HG03342 (cell line): ENCODE results near the gene RNASE9.
"Not testable (repeated sequence)": the region's sequence is repeated elsewhere in the genome, so short reads cannot be mapped to it uniquely, and the experiment has no call there.

Experiments
- ATAC-seq: cut with Tn5 transposase; IDR thresholded peaks from one replicate; pipeline ENCODE4 v1.9.1; 2021; ENCODE audit warnings: mild to moderate bottlenecking, moderate library complexity; ENCODE audit not compliant: unreplicated experiment

The RNASE9 gene

DNA sequence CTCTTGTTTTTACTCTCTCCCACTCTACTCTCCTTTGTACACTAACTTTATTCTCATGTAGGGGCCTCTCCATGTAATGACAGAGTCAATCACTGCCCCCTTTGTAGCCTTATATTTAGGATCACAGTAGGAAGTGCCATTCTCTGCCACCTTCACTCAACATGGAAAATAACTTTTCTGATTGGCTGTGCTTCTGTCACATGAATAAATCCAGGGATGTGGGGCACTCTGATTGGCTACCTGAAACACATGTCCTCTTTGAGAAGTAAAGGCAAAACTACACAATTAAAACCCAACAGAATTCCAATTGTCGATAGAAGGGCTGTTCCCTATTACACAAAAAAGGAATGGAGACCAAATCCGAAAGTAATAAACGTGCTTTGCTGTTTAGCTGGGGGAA is at the start of gene RNASE9:
RNASE9 (minus strand) TSS at position 87 of the 400 bp plus-strand sequence.
- no peak for ATAC-seq

DNA sequence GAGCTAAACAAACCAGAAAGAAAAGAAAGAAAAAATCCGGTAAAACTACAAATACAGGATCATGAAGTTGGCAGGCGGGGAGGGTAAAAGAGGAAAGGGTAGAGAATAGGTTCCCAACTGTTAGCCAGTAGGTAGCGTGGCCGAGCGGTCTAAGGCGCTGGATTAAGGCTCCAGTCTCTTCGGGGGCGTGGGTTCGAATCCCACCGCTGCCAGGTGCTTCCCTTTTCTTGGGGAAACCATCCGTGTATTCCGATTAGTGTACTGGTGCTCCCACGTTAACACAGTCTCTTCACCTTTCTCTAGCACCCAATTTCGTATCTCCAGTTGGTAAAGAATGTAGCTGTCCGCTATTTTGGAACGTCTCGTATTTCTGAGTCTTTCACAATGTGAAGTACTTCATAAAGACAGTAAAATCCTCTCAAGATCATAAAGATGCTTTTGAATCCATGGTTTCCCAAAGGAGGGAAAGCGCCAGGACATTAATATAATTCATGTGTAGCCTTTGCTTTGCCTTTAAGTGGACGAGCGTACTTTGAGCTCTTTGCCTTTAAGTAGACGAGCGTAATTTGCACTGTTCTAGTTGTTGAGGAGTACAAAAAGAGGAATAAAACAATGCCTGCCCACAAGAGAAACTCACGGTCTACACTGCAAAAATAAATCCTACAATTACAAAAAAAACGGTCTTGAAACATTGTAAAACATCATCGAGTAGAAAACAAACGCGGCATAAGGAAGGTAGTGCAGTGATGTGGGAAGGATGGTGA is 49.3 kb upstream of the RNASE9 start:
- no peak for ATAC-seq

DNA sequence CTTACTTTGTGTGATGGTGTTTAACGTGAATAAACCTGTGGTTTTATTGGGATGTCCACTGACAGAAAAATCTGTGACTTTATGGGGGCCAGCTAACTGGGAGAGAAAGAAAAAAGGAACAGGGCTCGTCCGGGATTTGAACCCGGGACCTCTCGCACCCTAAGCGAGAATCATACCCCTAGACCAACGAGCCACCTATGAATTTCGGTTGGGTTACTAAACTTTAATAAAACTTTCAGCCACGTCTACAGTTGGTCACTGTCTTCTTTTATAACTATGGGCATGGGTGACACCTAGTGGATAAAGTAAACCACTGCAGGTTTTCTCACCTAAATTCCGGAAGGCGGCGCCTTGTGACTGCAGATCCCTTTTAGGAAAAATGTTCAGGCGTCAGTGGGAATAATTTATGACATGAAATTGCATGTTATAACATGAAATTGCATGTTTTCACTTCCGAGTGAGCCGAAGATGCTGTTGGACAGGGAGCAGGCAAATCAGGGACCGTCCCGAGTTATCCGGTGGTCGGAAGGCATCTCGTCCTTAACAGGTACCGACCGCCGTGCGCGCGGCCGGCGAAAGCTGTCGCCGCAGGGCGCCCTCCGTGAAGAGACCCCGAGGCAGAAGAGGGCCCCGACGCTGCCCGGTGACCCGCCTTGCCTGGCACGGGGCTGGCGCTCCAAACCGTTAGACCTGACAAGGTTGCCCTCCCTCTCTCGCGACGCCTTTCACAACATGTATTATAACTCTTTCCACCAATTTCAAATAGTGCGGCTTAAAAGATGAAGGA is 48.6 kb upstream of the RNASE9 start:
- no peak for ATAC-seq

DNA sequence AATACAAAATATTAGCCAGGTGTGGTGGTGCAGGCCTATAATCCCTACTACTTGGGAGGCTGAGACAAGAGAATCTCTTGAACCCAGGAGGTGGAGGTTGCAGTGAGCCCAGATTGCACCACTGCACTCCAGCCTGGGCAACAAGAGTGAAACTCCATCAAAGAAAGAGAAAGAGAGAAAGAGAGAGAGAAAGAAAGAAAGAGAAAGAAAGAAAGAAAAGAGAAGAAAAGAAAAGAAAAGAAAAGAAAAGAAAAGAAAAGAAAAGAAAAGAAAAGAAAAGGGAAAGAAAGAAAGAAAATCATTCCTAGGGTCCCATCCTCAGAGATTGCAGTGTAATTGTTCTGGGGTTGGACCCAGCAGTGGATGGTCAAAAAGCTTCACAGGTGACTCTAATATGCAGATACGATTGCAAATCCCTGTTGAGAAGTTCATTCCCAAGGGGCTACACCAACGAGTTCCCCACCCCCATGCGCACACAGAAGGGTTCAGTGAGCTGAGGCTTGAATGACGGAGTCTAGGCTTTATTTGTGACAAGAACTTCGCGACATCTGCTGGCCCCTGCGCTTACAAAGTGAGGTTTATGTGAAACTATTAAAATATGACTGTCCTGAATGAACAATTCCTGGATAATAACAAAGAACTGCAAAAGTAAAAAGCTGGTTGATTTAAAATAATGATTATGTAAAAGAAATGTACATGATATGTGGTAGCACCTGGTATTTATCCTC is 47.7 kb upstream of the RNASE9 start:
- no peak for ATAC-seq

DNA sequence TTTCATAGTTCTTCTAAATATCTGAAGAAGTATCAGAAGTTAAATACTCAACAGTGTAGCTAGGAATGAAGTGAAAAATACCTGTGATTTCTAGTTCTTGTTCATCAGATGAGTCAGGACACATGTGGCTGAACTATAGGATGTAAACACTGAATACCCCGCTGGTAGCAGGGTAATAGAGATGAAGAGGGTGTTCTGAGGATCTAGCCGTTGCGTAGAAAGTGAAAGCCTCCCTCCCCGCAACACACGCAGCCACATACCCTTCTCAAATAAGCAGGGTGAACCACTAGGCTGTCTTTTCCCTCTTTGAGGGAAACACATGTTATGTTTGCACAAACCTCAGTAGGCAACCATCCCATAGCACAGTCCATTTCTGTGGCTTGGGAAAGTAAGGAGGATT is 46.8 kb upstream of the RNASE9 start:
- no peak for ATAC-seq

DNA sequence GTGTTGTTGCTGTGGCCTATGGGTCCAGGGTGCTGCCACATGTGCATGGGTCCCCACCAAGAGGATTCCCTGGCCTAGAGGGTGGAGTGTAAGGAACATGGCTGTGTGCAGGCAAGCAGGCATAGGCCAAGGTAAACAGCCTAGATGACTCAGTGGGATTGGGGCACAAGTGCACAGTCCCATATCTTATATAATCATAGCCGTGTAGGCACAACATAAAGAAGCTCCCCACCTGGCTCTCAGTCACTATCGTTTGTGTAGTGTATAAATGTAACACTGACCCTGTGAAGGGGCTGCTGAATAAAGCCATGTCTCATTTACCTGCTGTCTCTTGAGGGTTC is 46.0 kb upstream of the RNASE9 start:
- ATAC-seq = no peak

DNA sequence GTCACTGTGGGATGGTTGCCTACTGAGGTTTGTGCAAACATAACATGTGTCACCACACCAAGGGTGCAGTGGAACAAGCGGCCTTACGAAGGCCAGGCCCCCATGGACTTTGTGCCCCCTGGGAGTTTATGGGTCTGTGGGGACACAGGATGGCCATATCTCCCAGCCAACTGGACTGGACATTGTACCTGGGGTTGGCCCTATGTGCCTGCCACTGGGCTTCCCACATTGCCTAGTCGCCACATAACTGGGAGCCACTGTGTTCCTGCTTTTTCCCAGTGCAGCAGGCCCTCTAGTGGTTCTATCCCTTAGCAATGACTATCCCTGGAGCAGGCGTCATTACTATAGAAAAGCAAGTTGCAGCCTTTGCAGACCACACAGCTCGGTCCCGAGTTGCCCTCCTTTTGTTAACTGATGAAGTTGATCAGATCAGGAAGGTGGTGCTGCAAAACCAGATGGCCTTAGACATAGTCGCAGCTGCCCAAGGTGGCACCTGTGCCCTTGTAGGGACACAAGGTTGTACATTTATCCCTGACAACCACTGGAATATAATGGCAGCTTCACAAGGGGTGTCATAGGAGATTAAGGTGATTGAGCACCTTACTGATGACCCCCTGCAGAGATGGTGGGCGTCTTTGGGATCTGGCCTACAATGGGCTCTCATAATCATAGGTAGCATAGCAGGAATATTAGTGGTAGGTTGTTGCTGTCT is 45.5 kb upstream of the RNASE9 start:
- no peak for ATAC-seq

DNA sequence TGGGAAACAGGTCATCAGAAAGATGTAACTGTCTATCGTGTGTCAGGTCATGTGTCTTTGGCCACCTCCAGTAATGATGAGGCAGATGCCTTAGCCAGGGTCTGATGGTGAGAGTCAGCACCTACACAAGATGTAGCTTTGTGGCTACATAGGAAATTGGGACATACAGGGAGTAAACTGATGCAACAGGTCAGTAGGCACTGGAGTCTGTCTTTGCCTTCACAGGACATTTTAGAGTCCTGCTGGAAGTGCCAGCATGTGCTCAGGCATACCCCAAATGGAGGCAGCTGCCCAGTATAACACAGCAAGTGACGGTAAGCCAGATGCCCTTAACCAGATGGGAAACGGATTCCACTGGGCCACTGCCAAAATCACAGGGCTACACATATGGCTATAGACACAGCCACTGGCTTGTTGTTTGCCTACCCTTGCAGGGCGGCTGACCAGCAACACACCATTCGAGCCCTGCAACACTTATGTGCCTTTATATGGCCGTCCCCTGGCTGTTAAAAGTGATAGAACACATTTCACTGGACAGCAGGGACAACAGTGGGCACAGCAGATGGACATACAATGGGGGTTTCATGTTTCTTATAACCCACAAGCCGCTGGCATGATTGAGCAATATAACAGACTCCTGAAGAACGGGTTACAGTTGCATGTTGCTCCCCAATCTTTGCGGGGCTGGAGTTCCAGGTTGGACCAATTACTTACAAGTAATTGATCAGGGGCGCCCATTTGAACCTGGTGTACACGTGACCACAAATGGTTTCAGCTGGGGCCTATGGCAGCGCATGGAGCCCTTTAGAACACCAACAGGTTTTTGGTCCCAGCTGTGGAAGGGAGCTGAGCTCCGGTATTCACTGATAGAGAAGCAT is 43.2 kb upstream of the RNASE9 start:
- ATAC-seq = no peak

DNA sequence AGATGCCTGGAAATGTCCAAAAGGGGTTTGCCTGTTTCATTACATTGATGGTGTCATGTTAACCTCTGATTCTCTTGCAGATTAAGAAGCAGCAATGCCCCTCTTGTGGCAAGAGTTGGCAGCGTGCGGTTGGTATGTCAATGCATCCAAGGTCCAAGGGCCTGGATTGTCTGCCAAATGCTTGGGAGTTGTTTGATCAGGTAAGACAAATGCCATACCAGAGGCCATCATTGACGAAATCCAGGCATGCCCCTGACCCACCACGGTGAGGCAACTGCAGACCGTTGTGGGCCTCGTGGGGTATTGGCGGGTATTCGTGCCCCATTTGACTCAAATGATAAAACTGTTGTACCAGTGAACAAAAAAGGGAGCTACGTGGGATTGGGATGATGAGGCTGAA is 41.7 kb upstream of the RNASE9 start:
- no peak for ATAC-seq

DNA sequence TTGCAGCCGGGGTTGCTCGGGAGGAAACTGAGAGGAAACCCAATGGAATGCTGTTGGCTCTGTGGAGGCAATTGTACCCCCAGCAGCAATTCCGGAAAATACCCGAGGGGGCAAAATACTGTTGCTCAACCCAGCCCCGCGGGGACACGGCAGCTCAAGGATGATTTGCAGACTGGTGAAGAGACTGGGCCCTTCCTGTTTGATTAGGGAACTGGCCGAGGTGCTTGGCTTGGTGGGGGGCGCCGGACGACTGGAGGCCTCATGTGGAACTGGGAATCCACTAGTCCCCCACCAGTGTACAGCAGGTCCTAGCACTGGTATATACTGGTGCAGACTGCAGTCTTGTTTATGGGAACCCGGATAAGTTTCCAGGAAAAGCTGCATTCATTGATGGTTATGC is 40.7 kb upstream of the RNASE9 start:
- no peak for ATAC-seq

DNA sequence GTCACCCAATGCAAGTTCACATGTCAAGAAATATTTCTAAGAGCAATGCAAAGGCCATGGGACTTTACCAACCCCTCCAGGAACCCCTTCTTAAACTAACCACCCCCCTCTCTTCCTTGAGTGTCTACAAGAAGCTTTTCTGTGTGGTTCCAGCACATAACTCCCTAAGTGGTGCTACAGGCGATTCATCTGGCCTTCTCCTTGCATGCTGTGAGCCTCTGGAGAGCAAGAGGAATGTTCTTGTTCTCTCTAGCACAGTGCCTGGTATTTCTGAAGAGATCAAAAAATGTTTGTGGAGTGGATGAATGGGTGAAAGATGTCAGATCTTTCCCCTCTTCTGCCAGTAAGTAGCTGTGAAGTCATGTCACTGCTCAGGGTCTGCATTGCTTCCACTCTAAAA is 36.3 kb upstream of the RNASE9 start:
- ATAC-seq = no peak

DNA sequence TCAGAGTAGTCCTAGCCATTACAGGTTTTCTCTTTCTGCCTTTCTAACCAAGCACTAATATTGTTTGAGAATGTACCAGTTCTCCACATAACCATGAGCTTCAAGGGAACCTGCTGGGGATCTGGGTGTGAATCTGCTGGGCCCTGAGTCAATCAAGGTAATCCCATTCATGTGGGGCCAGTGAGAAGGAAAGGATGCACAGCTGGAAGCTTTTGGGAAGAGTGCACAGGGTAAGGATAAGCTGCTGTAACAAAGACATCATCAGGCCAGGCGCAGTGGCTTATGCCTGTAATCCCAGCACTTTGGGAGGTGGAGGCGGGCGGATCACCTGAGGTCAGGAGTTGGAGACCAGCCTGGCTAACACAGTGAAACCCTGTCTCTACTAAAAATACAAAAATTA is 34.9 kb upstream of the RNASE9 start:
- not testable (repeated sequence) for ATAC-seq

DNA sequence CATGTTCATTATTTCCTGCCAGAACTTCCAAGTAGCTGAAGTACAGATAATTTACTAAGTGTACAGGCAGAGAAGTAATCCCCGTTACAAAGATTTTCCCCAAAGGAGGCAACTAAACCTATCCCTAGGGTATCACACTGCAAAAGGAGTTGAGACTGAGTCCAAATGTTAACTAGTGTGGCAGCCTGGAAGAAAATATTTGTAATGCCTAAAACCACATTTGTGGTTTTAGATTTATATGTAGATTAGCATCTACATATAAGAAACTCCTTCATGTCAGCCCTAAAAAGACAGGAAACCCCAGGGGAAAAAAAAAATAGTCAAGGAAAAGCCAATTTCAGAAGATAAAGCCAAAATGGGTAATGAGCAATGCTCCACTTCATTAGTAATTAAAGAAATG is 31.7 kb upstream of the RNASE9 start:
- no peak for ATAC-seq

DNA sequence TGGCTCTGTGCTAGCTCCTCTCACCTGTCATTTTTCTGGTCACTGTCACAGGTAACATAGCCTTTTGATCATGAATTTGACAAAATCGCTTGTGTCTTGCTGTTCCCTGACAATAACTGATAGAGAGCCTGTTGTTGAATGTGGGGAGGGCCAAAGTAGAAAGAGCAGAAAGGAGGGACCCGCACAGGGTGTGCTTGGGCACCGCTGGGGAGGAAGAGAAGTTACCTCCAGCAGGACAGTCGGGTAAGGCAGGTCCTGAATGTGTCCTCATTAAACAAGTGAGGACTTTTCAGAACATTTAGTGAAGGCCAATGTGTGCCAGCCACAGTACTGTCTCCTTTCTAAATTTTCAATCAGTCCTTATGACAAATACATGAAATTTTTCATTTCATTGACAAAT is 30.4 kb upstream of the RNASE9 start, which contains the start of gene RNASE12:
RNASE12 (minus strand) TSS at position 142 of the 400 bp plus-strand sequence. CDS start 653 bp downstream, outside the sequence.
- ATAC-seq = no peak

DNA sequence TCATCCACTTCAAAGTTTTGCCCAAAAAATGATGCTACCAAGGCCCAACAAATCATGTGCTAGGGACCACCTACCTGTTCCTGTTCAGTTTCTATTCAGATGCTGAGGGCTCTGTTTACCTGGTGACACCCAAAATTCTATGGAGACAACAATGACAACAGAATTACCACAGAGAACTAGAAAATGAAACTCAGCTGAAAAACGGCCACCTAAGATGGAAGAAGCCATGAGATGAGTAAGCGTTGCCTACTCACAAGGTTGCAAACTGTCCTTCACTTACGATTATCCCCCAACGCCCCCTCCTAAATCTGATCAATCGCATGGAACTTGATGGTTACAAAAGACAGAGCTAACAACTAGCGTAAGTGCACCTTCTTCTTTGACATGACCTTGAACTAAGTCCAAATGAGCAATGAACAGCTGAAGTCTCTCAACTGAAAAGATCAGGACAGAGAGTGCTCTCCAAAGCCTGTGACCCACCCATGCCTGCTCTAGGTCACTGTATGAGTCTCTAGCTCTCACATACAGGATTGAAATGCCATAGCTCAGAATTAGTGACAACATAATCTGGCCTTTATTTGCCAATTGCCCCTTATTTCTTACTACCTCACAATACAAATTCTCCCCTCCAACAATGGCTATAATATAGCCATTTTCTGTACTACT is 26.8 kb upstream of the RNASE9 start, which contains the start of gene RNASE11:
RNASE11 (minus strand) TSS at position 513 of the 666 bp plus-strand sequence.
- ATAC-seq = no peak

DNA sequence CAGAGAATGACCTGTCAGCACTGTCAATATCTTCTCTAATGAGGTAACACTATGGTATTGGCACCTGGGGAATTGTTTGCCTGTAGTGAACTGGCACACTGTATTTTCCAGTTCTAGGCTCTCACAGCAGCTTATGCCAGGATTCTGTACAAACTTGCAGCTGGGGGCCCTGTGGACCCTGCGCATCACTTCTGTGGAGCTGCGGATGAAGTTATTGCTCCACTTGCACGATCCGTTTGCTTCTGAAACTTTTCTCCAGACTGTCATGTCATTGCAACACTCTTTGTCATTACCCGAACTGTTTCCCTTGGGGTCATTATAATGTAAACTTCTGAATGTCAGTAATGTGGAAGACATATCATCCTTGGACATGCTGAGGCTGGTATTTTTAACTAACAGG is 23.1 kb upstream of the RNASE9 start:
- ATAC-seq = no peak

DNA sequence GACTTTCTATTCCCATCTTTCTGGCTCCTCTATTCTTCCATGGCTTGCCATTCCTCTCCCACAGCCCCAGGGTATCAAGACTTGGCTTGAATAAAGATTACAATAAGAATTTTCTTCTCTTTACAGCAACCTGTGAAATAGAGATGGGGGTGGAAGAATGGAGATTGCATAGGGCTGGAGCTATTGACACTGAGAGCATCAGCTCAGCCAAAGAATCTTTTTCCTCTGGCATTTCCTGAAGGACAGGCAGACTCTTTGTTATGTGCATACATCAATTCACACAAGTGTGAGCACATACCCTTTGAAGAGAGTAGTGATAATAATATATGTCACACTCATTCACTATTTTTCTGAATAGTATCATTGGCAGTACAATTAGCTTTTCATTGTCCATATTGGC is 22.3 kb upstream of the RNASE9 start:
- ATAC-seq = no peak

DNA sequence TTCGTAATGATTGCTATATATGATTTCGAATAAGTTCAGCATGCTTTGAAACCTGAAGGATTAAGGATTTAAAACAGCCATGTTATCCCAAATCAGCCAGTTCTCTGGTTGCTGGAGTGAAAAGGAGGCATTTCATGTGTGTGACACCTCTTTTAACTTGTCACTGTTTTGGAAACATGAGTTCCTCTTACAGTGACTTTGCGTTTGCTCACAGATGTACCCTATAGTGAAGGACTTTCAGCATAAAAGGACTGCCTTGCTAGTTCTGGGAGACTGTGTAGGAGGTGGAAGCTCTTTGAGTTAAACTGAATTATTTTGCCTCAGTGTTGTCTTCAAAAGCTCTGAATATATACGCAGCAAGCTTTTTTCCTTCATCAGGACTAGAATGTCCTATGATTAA is 19.4 kb upstream of the RNASE9 start:
- no peak for ATAC-seq

DNA sequence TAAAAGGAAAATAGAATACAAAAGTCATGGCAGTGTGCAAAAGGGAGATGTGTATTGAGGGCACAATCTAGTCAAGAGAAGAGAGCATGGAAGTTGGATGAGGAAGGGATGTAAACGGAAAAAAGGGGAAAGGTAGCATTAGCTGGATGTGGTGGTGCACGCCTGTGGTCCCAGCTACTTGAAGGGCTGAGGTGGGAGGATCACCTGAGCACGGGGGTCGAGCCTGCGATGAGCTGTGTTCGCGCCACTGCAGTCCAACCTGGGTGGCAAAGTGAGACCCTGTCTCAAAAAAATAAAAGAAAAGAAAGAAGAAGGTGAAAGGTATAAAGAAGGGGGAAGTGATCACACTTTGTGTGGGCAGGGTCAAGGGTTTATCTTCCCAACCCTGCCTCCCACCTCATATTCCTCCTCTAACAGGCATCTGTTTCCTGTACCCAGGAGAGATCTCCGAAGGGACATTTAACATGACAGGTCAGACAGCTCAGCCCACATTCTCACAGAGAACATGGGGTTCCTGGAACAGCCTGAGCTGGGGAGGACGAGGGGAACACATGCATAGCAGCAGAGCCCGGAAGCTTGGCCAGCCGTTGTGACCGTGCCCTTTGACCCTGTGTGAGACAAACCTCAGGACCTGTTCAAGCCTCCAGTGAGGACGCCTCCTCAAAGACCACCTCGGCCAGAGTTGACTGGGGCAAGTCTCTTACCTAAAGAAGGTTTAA is 18.1 kb upstream of the RNASE9 start:
- ATAC-seq = no peak
